Measurements from ENCODE around the gene HOXB13. TPM values are rescaled to one million over a fixed set of nuclear protein-coding genes. Genes with fewer than 3 reads are reported as not detected.

The HOXB13 gene
- total RNA-seq, 1 donor from 2014 or later = not detected

DNA sequence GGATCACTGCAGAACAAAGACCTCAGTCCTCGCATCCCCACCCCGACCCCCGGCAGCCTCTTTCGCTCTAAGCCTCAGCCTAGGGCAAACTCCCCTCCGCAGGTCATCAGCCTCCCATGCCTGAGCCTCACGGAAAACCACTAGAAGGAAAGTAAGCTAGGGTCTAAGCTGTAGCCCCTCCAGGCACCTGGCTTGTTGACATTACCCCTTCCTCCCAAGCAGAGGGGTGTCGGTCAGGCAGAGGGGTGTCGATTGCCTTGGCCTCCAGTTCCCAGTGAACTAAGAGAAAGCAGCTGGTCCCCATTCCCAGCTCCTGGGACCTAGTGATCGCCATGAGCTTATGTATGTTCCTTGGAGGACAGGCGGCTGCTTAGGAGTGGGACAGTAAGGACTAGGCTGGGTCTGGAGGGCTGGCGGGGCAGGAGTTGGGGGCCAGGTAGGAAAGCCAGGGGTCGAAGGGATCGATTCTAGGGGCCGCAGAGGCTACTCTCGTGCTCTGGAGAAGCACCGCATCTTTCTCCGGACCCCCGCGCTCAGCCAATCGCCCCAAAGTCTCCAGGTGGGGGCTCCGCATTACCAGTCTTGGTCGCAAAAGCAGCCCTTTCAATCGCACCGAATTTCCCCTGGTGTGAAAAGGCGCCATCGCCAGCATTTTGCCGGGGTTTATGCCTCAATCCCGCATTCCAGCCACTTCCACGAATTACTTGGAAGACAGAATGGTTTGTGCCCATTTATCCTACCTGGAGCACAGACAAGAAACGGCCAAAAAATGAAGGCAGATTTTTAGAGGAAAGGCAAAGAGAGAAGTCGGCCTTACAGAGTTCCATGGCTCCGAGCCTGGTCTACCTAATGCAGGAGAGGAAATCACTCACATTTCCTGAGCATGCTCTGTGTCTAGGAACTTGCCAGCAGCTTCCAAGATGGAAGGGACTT is 21.3 kb upstream of the HOXB13 start:
- intact Hi-C loops (cut with micrococcal nuclease) = loop anchor here (2.0 to 5.0 kb wide), 3 partner anchors 31 to 247 kb away; partner anchors contain the start of gene IGF2BP1

DNA sequence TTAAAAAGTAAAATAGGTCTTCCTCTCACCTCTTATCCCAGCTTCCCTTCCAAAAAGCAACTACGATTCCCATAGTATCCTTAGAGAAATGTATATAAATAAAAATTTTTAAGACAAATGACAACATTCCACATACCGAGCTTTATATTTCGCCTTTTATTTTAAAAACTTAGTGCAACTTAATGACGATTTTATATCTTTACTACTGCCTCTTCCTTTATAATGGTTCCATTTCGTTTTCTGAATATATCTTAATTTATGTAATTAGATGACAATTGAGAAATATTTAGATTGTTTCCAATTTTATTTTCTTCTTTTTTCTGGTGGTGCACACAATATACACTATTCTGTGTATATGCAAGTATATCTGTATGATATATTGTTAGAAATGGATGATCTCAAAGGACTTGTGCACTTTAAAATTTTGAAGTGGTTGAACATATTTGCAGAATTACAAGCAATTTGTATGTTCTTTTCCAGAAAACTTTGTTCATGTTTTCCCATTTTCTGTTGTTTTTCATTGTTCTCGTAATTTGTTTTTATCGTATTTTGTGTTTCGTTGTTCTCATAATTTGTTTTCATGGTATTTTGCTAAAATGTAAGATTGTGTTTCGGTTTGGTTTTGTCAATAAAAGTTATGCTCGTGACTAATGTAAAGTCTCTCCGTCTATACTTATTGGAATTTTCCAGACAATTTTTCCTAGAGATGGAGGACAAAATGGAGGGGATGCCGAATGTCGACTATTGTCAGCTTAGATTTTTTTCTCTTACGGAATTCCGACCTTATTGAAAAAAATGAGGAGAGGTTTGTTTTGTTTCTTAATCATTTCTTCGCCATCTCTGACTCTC is 20.4 kb upstream of the HOXB13 start:
- intact Hi-C loops (cut with micrococcal nuclease) = loop anchor here (2.0 kb wide), 2 partner anchors 30 to 136 kb away; no protein-coding TSS in a partner anchor

DNA sequence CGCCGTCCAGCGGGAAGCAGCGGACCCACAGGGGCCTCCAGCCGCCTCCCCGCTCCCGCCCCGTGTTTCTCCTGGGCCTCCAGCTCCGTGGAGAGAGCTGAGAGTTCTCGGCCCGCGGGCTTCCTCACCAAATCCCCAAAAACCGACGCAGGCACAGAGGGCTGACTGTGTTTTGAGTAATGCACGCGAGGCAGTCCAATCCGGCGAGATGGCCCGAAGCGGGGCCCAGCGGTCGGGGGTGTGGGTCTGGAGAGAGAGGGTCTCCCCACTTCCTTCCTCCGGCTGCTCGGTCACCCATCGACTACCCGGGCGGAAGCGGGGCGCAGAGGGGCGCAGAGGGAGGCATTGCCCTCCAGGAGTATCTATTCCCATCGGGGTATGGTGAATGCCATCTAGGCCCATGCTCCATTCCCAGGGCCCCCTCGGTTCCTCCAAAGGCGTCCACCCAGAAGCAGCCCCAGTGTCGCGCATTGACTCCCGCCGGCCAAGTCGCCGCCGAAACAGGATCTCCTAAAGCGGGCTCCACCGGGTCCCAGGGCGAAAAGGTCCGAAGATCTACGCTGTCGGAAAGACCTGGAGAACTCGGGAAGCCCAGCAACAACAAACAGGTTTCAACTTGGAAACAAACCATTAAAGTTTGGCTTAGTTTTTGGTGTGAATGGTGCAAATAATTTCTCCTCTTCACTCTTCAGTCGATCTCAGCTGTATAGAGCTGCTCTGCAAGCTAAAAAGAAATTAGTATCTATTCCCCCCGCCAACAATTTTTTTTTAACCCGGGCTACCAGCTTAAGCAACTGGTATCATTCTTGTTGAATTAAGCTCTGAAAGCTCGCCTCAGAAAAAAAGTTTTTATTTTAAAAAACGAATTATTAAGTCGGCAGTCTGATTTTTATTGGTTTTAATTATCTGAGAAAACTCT is 19.2 kb upstream of the HOXB13 start:
- intact Hi-C loops (cut with micrococcal nuclease) = loop anchor here (2.0 kb wide), 2 partner anchors 29 to 135 kb away; no protein-coding TSS in a partner anchor

DNA sequence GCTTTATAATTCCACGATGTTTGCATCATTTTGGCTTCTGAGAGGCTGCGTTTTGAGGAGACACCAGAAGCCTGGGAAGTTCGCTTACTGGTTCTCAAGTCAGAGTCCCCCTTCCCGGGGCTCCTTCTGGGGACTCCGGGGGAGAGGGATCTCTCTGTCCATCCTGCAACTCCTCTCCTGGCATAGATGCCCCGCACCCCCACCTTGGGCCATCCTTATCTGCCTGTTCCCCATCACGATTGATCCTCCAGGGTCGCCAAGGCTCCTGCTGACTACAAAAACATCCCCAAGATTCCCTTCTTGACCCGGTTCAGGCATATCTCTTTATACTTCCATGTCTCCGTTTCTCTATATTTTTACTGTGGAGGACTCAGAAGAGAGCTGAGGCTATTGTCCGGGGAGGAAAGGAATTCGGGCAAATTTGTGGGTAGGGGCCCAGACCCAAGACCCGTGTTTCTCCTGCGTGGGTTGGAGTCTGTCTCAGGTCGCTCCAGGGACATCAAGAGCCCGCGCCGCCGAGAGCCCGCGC is 18.4 kb upstream of the HOXB13 start:
- intact Hi-C loops (cut with micrococcal nuclease) = no loop called here

DNA sequence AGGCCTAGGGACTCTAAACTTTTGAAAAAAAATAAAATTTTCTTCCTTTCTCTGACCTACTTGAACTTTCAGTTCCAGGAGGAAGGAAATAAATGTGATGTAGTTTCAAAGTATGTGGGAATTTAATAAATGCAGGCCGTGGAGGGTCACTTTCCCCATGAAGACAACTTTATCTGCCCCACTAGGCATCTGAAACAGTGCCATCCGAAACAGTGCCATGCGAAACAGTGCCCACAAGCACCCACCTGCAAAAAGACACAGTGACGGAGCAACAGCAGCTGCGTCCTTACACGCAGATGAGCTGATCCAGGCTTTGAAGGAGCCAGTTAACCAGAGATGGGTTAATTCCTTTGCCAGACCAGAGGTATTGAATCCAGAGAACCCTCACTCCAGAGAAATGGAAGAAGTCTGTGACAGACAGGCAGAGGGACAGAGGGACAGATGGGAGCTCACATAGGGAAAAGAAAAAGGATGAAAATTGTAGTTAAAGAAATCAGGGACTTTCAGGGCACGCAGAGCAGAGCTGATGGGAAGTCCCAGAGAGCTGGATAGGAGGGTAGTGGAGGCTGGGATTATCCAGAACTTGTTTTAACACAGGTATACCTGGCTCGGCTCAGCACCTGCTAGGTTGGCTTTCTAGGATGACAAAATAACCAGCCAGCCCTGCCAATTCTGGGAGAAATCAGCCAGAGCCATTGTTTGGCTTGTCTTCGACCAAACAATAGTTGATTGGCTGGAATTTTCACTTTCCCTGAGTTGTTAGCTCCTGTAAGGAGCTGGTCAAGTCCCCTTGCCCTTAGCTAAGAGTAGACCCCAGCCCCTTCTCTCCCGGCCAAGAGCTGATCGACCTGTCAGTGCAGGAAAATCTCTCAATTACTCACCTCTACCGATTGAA is 17.1 kb upstream of the HOXB13 start:
- intact Hi-C loops (cut with micrococcal nuclease) = no loop called here

DNA sequence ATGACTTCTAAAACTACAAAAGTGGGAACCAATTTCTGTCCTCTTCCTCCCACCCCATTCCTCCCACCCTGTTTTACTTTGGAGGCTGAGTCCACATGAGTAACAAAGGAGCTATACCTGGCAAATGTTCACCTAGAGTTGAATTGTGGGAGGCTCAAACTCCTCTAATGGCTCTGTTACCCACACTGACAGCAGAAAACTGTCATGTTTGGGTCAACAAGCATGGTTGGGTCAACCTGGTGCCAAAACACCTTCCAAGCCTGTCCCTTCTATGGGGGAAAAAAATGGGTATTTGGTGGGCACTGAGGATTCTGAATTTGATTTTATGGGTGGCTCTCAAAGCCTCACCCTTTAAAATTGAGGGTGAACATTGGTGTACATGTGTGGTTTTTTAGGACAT is 12.0 kb upstream of the HOXB13 start:
- intact Hi-C loops (cut with micrococcal nuclease) = no loop called here

DNA sequence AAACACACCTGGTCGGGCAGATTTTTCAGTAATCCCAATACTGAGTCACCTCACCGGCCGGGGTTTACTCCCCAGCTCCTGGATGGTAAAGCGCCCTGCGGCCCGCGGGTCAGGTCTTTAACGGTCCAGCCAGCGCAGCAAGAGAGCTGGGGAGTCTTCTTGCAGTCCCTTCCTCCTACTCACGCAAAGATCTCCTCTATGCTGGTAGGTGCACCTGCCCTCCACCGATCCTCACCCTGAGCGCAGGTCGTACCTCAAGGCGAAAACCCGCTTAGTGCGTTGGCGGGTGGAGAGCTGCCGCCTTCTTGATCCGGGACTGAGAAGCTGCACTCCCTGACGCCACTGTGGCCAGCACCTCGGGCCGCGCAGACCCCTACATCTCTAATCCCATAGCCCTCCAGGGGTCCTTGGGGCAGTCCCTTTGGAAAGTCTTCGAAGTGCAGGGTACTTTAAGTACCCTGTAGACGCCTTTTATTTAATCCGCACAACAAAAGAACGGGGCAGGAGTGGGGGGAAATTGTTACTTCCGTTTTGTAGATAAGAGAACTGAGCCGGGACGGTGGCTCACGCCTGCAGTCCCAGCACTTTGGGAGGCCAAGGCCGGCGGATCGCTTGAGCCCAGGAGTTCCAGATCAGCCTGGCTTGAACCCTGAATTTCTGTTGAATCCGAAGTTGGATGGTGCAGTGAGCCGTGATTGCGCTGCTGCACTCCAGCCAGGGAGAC is 10.4 kb upstream of the HOXB13 start:
- intact Hi-C loops (cut with micrococcal nuclease) = no loop called here

DNA sequence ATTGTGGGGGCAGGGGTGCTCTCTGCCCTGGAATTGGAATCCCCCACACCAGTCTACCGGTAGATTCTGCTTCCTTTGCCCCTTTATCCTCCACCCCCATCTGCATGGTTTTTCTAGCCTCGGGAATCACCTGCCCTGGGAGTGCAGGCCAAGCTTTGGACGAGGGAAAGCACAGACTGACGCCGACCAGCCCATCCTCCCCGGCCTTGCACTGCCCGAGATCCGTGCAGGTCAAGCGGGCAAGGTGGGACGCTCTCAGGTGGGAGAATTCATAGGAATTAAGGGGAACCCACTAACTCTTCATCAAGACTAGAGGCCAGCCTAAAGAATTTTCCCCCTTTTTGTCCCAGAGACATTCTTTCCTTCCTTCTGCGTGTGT is 9.9 kb upstream of the HOXB13 start:
- intact Hi-C loops (cut with micrococcal nuclease) = no loop called here

DNA sequence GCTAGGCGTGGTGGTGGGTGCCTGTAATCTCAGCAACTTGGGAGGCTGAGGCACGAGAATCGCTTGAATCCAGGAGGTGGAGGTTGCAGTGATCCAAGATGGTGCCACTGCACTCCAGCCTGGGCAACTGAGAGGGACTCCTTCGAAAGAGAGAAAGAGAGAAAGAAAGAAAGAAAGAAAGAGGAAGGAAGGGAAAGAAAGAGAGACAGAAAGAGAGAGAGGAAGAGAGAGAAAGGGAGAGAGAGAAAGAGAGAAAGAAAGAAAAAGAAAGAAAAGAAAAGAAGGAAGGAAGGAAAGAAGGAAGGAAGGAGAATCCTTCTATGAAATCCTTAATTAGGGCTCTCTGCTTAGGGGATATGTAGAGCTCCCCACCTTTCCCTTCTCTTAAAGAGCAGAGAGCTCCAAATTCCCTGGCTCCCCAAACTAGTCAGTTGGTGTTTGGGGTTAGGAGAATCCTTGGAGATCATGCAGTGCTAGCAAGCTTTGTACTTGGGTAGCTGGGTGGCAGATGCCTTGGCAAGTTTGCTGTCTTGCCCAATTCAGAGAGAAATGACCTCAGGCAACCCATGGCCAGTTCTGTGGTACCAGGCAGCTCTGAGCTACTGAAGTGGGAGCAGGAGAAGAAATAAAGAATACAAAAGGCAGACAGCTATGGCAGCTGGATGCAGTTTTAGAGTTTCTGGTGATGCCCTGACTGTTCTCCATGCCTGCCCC is 8.9 kb upstream of the HOXB13 start:
- intact Hi-C loops (cut with micrococcal nuclease) = no loop called here

DNA sequence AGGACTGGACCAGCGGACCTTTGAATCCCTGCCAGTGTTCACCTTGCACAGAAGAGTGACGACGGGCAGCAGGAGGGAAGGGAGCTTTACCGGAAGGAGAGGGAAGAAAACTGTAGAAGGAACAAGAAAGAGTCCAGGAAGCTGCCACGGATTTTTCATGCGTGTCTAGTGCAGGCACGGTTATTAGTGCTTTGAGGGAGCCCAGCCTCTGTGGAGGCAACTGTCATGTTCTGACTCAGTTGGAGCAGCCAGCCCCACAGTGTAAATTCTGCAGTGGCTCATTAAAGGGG is 6.5 kb upstream of the HOXB13 start:
- intact Hi-C loops (cut with micrococcal nuclease) = no loop called here

DNA sequence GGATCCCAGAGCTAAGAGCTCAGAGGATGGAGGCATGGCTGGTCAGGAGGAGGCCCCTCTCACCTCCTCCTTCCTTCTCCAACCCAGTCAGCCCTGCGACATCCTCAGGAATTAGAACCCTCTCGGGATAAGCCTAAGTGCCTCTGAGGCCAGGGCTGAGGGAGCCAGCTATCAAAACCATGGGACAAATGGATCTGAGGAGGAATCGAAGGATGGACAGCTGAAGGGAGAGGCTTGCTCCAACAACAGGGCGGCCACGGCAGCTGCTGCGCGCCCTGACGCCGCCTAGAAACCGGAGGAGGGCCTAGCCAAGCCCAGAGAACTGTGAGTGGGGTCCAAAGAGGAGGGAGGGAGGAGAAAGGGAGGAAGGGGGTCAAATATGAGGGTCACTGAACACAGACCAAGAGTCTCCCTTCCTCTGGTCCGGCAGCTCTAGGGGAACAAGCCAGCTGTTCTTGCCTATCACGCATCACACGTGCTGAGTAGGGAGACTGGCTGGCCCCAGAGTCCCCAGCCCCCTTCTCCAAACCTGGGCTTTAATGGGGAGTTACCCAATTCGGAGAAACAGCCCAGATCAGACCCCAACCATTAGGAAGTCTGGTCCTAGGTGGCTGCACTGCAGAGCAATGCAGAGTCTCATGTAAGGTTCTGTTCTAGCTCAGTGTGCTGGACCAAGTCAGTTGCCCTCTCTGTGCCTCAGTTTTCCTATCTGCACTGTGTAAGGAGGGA is 5.9 kb upstream of the HOXB13 start:
- intact Hi-C loops (cut with micrococcal nuclease) = no loop called here

DNA sequence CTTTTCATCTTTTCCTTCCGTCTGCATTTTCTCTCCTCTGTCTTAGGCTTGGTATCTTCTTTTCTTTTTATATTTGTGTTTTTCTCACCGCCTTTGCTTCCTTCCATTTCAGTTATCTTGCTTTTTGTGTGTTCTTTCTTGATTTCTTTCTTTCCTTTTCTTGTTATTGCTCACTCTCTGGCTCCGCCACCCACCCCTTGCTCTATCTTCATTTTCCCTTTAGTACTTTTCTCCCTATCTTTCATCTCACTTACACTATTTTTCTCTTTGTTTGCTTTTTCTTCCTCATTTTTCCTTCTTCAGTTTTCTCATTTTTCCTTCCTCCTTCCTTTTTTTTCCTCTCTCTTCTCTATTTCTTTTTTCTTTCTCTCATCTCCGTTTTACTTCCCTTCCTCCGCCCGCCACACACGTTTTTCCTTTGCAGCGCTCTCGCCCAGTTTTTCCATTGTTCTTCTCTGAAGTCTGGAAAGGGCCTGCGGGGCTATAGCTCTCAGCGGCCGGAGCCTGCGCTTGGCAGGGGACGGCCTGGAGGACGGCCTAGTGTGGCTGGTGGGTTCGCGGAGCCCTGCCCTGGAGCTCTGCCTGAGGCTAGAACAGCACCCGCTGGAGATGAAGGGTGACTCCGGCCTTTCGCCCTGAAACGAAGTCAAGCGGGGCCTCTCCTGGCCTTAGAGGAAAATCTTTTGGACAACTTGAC is 5.2 kb upstream of the HOXB13 start:
- intact Hi-C loops (cut with micrococcal nuclease) = no loop called here

DNA sequence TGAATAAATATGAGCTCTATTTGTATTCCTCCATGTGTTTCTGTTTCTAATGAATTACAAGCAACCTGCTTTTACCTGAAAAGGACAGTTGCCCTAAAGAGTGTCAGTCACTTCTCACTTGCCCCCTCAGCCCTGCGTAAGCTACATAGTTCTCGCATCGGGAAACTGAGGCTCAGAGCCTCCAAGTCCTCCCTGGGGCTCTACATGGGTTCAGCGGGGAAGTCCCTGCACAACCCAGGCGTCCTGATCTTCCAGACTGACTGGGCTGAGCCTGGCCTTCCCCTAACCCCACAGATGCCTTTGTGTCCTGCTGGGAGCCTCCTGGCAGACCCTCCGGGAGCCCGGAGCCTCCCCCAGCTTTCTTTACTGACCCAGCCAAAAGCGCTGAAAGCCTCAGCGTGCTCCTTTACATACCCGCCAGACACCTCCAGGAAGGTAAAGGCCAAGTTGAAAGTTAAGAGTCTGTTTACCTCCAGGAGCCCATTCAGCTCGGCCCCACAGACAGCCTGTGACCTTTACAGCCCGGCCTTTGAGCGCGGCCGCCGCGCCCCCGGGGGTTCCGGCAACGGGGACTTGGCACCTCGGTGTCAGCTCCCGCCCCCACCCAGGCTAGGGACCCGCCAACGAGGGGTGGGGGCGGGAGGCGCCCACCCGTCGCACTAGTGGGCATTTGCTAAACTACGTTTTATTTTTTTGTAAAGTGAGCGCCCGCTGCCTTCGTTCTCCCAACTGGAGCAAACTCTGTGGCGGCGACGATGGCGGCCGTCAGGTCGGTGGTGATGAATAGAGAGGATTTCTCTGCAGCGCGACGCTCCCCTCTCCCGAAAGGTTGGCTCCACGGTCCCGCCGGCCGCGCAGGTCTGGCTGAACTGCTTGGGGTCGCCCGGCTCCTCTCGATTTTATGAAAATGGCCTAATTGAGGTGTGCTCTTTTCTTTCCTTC is 4.4 kb upstream of the HOXB13 start:
- intact Hi-C loops (cut with micrococcal nuclease) = no loop called here

DNA sequence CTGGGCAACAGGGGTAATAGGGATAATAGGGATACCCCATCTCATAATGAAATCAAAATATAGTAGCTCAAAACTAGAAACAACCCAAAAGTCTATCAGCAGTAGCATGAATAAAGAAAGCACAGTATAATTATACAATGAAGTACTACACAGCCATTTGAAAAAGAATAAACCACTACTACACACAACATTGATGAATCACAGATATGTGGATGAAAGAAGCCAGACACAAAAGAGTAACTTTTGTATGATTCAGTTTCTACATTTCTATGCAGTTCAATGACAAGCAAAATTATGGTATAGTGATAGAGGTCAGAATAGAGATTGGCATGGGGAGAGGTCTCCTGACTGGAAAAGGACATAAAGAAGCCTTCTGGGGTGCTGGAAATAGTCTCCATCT is 2.8 kb upstream of the HOXB13 start:
- intact Hi-C loops (cut with micrococcal nuclease) = no loop called here

DNA sequence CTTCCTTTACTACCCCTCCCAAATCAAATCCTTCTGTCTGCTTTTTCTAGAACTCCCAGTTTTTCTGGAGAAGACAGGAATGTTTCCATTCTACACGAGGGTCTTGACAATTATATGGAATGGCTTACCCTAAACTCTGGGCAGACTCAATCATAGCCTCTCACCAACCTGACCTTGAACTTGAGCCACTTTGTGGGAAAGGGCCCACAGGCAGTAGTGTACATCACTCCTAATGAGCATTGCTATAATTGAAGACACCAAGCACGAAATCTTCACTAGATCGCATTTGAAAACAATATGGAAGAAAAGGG is 1.6 kb upstream of the HOXB13 start:
- intact Hi-C loops (cut with micrococcal nuclease) = no loop called here
